Omental fat pad (tissue), 4 donors: Measurements from ENCODE around the gene CHD2. TPM values are rescaled to one million over a fixed set of nuclear protein-coding genes. Genes with fewer than 3 reads are reported as not detected.

Experiments
- ATAC-seq: fragments of 150-250 bp; one replicate; pipeline ENCODE4 v1.9.1; 2016; ENCODE audit warnings: mild to moderate bottlenecking, moderate library complexity; ENCODE audit not compliant: low FRiP score
- DNase-seq: peaks from one replicate; pipeline ENCODE4 v3.0.0-alpha.2; 2019; ENCODE audit warnings: low spot score
- total RNA-seq, 4 donors: library from RNA; depleted of rRNA; stranded (reverse); fragments of >200 nt; gene quantifications; one replicate each; pipeline ENCODE4 v1.1.0, GENCODE V29; 2016
- TF ChIP-seq, protein P1 (sequence below), 3 donors: fragments of 450-650 bp; IDR thresholded peaks; one replicate each; pipeline ENCODE4 v1.5.1; 2016 to 2017; ENCODE audit warnings: antibody characterized with exemption in 3 of 3, mild to moderate bottlenecking in 3 of 3, moderate library complexity in 2 of 3

Gene CHD2
- total RNA-seq, 4 donors from 2014 or later, result 77.7 to 140 (median 134) TPM

GRCh38 chr15:92959219-92959618 is 59.1 kb downstream of the CHD2 start:
- TF ChIP-seq, protein P1, sequence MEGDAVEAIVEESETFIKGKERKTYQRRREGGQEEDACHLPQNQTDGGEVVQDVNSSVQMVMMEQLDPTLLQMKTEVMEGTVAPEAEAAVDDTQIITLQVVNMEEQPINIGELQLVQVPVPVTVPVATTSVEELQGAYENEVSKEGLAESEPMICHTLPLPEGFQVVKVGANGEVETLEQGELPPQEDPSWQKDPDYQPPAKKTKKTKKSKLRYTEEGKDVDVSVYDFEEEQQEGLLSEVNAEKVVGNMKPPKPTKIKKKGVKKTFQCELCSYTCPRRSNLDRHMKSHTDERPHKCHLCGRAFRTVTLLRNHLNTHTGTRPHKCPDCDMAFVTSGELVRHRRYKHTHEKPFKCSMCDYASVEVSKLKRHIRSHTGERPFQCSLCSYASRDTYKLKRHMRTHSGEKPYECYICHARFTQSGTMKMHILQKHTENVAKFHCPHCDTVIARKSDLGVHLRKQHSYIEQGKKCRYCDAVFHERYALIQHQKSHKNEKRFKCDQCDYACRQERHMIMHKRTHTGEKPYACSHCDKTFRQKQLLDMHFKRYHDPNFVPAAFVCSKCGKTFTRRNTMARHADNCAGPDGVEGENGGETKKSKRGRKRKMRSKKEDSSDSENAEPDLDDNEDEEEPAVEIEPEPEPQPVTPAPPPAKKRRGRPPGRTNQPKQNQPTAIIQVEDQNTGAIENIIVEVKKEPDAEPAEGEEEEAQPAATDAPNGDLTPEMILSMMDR (IDR thresholded peaks at IDR 0.05), result no peak
- ATAC-seq (no peak), DNase-seq (no peak)

DNA sequence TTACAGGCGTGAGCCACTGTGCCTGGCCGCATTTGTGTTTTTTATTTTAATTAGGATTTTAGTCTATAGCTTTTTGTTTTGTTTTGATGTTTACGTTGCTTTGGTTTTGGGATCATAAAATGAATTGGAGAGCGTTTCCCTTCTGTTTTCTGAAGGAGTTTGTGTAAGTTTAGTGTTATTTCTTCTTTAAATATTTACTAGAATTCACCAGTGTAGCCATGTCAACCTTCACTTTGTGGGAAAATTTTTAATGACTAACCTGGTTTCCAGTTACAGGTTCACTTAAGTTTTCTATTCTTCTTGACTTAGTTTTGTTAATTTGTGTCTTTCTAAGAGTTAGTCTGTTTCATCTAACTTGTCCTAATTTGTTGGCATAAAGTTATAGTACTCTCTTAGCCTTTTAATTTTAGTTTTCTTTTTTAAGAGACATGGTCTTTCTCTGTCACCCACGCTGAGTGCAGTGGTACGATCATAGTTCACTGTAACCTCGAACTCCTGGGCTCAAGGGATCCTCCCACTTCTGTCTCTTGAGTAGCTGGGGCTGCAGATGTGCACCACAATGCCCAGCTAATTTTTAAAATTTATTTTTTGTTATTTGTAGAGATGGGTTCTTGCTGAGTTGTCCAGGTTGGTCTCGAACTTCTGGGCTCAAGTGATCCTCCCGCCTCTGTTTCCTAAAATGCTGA is 61.0 kb downstream of the CHD2 start:
- ATAC-seq (no peak), DNase-seq (no peak)
- TF ChIP-seq, protein P1 (IDR thresholded peaks at IDR 0.05), result no peak

DNA sequence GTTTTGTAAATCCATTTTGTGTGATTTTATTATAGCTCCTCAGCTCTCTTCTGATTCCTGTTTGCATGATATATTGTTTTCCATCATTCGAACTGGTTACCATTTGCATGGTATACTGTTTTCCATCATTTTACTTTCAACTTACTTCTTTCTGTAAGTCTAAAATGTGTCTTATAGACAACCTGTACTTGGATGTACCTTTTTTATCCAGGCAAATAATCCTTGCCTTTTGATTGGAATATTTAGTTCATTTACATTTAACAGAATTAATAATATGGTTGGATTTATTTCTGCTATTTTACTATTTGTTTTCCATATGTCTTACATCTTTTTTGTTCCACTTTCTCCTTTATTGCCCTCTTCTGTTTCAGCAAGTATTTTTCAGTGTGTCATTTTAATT is 62.8 kb downstream of the CHD2 start:
- ATAC-seq (no peak), DNase-seq (no peak)

DNA sequence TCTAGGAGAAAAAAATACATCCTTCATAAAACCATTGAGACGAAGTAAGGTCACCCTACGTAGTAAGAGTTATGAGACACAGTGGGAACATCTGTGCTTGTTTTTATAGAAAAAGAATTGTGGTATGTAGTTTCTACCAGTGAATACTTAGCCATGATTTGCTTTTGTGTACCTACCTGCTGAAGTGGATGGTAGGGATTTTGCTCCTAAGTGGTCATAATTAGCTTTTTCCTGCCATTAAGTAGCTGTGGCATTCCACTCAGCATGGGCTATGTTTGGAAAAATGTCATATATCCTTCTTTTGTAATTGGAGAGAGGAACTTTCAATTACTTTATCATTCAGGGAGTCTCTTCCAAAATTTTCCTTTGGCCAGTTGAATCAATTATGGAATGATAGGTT is 63.7 kb downstream of the CHD2 start:
- TF ChIP-seq, protein P1 (IDR thresholded peaks at IDR 0.05), result no peak
- ATAC-seq (no peak), DNase-seq (no peak)

More for the DNA sequence above, 62.8 kb downstream of the CHD2 start:
- TF ChIP-seq, protein P1 (IDR thresholded peaks at IDR 0.05), result no peak

DNA sequence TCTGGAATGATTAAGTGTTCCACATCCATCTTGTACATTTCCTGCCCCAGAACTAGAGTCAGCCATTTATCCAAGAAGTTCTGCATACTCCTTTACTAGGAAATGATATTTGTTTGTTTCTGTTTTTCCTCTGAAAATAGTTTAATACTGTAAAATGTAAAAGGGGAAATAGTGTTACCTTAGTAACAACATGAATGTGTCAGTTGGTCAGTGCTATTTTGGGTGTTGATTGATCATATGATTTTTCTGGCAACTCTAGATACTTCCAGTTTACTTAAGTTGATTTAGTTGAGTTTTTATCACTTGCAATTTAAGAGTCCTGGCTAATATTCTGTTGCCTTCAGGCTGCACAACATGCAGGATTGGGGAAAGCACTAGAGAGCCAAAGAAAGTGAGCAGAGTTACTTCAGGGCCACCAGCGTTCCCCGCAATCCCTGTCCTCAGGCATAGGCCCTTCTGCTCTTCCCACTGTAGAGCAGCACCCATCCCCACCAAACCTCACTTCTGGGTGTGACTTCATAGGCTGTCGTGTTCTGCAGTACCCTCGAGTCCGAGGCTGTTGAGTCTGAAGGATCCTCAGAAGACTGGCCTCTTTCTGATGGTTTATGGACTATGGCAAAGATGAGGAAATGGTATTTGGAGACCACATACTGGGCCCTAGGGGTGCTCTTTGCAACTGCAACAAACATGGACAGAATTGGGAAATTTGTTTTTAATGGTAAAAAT is 69.0 kb downstream of the CHD2 start:
- peak; percentile 44 for ATAC-seq
- TF ChIP-seq, protein P1 (IDR thresholded peaks at IDR 0.05), result no peak

DNA sequence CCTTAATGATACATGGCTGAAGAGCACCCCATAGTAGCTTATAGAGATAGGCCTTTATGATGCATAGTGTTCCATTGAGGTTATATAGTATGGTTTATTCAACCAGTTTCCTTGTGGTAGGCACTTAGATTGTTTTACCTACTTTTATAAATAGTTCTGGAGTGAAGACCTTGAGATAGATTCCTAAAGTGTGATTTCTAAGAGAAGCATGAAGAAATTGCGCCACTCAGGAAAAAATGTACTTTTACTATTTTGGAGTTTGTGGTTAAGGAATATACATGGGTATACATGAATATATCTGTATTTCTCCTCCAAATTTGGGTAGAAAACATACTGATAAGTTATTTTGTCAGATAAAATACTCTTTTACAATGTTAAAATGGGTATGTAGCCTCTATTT is 70.5 kb downstream of the CHD2 start:
- DNase-seq (no peak), ATAC-seq (no peak)
- TF ChIP-seq, protein P1 (IDR thresholded peaks at IDR 0.05), result no peak

More for the DNA sequence above, 69.0 kb downstream of the CHD2 start:
- no peak for DNase-seq

DNA sequence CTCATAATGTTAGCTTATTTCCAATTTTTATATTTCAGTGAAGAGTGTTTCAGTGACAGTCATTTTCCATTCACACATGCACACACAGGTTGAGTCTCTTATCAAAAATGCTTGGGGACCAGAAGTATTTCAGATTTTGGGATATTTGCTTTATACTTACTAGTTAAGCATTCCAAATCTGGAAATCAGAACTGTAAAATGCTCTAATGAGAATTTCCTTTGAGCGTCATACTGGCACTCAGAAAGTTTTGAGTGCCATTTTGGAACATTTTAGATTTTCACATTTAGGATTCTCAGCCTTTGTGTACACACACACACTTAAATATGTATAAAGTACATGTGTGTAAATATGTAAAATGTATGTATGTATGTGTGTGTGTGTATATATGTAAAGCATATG is 71.0 kb downstream of the CHD2 start:
- DNase-seq, result no peak
- ATAC-seq, result no peak
- TF ChIP-seq, protein P1 (IDR thresholded peaks at IDR 0.05), result no peak
